Activated T-helper 1 cell treated with anti-CD3 and anti-CD28 coated beads, Interleukin-12 subunit alpha, Interleukin-12 subunit beta, Interleukin-2, Interleukin-4 antibody, amounts not matched to agents 30 ng/mL and 10 ng/mL and 1 ng/mL, durations not matched to agents 14 hours and 24 hours and 36 hours (primary cell): ENCODE data around the gene KL. TPM values are rescaled to one million over a fixed set of nuclear protein-coding genes. Genes with fewer than 3 reads are reported as not detected.

Source experiments
- DNase-seq: peaks from one replicate; pipeline ENCODE4 v3.0.0; 2021; ENCODE audit warnings: low spot score
- H3K27ac Mint-ChIP-seq: one replicate; pipeline ENCODE4 v1.8.0; 2021; ENCODE audit warnings: mild to moderate bottlenecking, mixed read lengths
- H3K27me3 Mint-ChIP-seq: one replicate; pipeline ENCODE4 v1.8.0; 2022; ENCODE audit warnings: mild to moderate bottlenecking, moderate library complexity, mixed read lengths; ENCODE audit not compliant: insufficient read depth
- H3K36me3 Mint-ChIP-seq: one replicate; pipeline ENCODE4 v1.8.0; 2021; ENCODE audit warnings: low read depth, mixed read lengths
- H3K4me1 Mint-ChIP-seq: one replicate; pipeline ENCODE4 v1.8.0; 2021; ENCODE audit warnings: low read depth, mixed read lengths
- H3K4me3 Mint-ChIP-seq: one replicate; pipeline ENCODE4 v1.8.0; 2021; ENCODE audit warnings: mild to moderate bottlenecking, moderate library complexity, mixed read lengths
- H3K9me3 Mint-ChIP-seq: one replicate; pipeline ENCODE4 v1.8.0; 2021; ENCODE audit warnings: mixed read lengths
- intact Hi-C: fragments of 100-400 bp; cut with micrococcal nuclease; formaldehyde crosslinking; loops from one replicate; pipeline ENCODE4 v1.15.1; 2024
- total RNA-seq: library from RNA; stranded (reverse); gene quantifications from 2 replicates; pipeline ENCODE4 v1.2.3, GENCODE V29; 2022

The KL gene
- total RNA-seq, 1 donor from 2014 or later = 0.49 TPM

DNA sequence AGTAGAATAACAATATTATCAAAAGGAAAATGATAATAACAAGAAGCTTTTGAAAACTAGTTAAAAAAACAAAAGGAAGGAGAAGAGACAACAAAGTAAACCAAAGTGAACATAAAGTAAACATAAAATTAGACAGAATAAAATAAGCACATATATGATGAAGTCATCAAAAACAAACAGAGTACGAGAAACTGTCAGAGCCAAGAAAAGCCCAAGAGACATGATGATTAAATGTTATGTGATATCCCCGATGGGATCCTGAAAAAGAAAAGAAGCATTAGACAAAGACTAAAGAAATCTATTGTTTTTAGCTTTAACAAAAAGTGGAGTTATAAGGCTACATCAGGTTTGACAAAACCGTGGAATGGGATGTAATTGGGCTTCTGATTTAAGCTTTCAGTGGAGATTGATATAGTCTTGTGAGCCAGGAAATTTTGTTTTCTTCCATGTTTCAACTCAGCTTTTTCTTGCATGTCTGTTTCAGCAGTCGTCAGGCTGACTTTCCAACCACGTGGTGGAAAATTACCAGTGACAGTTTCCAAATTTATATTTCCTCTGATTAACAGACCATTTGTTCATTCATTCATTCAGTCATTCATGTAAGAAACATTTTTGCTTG lies 64.9 kb downstream of the KL start:
- Mint-ChIP-seq H3K36me3 (no peaks in the 10 kb centered on the region), H3K4me3 (no peak overlapping the region), H3K27me3 (peaks cover 9% of the 10 kb centered on the region), H3K9me3 (no peaks in the 10 kb centered on the region), H3K4me1 (peaks cover 18% of the 10 kb centered on the region), H3K27ac (no peak overlapping the region)
- intact Hi-C loops = loop anchor here (10.0 kb wide), 1 partner anchor 534 kb away; no protein-coding TSS in a partner anchor
- DNase-seq = no peak

DNA sequence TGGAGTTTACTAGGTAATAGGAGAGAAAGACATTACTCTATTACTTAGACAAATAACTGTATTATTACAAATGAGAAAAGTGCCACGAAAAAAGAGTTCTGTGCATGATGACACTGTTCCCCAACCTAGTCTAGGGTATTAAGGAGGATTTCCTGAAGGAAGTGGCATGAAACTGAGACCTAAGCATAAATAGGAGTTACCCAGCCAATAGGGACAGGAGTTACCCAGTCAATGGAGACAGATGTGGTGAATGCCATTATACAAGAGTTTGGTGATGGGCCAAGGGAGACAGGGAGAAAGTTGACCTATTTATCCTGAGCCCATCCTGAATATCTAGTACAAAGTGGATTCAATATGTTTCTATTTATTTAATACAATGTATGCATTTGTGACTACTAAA lies 65.4 kb downstream of the KL start:
- H3K4me3 Mint-ChIP-seq = no peak overlapping the region
- H3K36me3 Mint-ChIP-seq = no peaks in the 10 kb centered on the region
- H3K27me3 Mint-ChIP-seq = peaks cover 9% of the 10 kb centered on the region
- H3K9me3 Mint-ChIP-seq = no peaks in the 10 kb centered on the region
- no peak overlapping the region for H3K27ac Mint-ChIP-seq
- intact Hi-C loops = loop anchor here (10.0 kb wide), 1 partner anchor 533 kb away; no protein-coding TSS in a partner anchor
- DNase-seq = no peak
- H3K4me1 Mint-ChIP-seq = peaks cover 22% of the 10 kb centered on the region

DNA sequence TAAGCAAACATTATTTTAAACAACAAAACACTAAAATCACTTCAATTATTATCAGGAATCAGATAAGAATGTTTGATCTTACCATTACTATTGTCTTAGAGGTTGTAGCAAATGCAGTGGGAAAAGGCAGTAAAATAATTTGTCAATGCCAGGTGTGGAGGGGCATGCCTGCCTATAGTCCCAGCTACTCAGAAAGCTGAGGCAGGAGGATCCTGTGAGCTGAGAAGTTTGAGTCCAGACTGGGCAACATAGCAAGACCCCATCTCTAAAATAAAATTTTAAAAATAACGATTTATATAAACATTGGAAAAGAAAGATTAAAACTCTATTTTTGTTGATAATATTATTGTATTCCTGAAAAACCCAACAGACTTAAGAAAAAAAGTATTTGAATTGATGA lies 66.8 kb downstream of the KL start:
- no peak overlapping the region for H3K27ac Mint-ChIP-seq
- peaks cover 33% of the 10 kb centered on the region for H3K4me1 Mint-ChIP-seq
- H3K36me3 Mint-ChIP-seq = no peaks in the 10 kb centered on the region
- intact Hi-C loops = loop anchor here (10.0 kb wide), 1 partner anchor 532 kb away; no protein-coding TSS in a partner anchor
- peaks cover 9% of the 10 kb centered on the region for H3K27me3 Mint-ChIP-seq
- H3K4me3 Mint-ChIP-seq = no peak overlapping the region
- H3K9me3 Mint-ChIP-seq = no peaks in the 10 kb centered on the region
- DNase-seq = no peak

DNA sequence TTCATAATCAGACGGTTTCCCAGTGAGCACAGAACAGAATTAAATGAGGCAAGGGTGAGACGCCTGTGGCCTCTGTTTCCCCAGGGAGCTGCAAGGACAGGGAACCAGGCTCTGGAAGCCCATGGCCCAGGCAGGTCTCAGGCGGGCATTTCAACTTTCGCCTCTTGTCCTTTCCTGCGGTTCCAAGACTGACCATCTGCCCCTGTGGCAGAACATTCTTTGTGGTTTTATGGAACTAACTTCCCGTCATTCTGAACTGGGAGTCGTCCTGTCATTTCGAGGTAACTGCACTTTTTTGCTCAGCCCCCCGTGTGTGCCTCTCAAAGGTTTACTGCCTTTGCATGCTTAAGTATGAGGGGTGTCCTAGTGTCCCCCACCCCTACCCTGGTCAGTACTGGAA lies 70.9 kb downstream of the KL start:
- no peaks in the 10 kb centered on the region for H3K9me3 Mint-ChIP-seq
- peak overlapping the region; percentile 69 for H3K27ac Mint-ChIP-seq
- H3K36me3 Mint-ChIP-seq = no peaks in the 10 kb centered on the region
- H3K27me3 Mint-ChIP-seq = peaks cover 2% of the 10 kb centered on the region
- no peak overlapping the region for H3K4me3 Mint-ChIP-seq
- peaks cover 20% of the 10 kb centered on the region for H3K4me1 Mint-ChIP-seq
- no peak for DNase-seq
- intact Hi-C loops = loop anchor here (5.0 to 10.0 kb wide), 5 partner anchors 70 to 528 kb away; partner anchors contain the start of genes KL and PDS5B

DNA sequence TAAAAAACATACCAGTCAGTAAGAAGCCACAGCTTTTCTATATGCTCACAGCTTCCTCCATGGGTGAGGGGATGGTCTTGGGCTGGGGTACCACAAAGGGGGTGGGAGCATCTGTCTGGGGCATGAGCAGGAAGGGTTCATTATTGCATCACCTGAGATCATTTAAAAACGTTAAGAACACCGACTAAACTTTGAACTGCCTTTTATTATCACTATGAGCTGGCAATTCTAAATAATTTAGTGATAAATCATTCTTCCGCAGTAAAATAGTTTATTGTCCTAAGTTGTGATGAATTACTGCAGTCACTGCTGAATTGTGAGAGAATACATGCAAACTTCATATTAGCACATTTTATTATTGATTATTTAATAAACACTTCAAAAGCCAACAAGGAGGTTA lies 71.6 kb downstream of the KL start:
- Mint-ChIP-seq H3K27me3 (peaks cover 2% of the 10 kb centered on the region), H3K27ac (no peak overlapping the region), H3K4me1 (peaks cover 20% of the 10 kb centered on the region), H3K4me3 (no peak overlapping the region), H3K9me3 (no peaks in the 10 kb centered on the region), H3K36me3 (no peaks in the 10 kb centered on the region)
- no peak for DNase-seq
- intact Hi-C loops = loop anchor here (5.0 to 10.0 kb wide), 5 partner anchors 70 to 527 kb away; partner anchors contain the start of genes KL and PDS5B

DNA sequence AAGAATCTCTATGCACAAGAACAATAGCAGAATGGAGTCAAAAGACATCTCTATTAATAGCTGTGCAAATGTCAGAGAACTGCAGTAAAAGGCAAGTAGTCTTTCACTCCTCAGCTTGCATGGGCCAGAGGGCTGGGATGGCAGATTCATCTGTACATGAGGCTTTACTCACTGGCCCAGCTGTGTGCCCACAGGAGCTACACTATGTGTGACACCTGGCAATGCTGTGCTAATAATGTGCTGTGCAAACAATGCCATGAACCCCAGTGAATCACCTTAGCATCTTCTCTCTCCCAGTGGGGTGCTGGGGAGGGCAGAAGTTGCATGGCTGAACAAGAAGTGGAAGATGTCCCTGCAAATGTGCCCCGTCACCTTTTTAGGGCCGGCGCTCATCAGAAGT lies 73.1 kb downstream of the KL start:
- no peak for DNase-seq
- H3K36me3 Mint-ChIP-seq = no peaks in the 10 kb centered on the region
- intact Hi-C loops = loop anchor here (5.0 to 10.0 kb wide), 5 partner anchors 72 to 525 kb away; partner anchors contain the start of genes KL and PDS5B

DNA sequence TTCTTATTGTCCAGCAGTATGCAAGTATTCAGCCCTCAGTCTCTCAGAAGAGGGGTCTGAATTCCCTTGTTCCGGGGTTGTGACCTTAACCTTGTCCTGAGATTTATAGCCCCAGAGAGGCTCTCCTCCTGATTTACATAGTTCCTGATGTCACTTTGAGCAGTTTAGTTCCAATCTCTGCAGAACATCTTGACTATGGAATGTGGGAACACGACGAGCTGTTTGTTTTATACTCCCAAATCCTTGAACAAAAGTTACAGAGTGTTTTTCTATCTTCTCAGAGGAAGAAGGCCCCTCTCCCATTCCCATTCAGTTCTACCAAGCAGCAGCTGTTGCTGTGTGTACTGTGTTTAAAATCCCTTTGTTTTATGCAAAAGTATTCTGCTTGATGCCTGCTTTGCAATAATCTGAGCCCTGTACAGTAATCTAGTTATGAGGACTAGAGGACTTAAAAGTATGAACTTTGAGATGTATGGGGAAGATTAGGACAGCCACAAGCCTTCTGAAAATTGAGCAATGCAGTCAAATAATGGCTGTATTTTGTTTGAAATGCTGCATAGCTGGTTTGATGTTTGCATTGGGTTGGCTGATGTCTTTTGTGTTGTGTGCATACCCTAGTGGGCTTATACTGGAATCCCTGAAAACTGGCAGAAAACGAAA lies 74.7 kb downstream of the KL start:
- Mint-ChIP-seq H3K27ac (no peak overlapping the region), H3K4me3 (no peak overlapping the region), H3K27me3 (no peaks in the 10 kb centered on the region), H3K4me1 (peaks cover 17% of the 10 kb centered on the region), H3K9me3 (peaks cover 3% of the 10 kb centered on the region), H3K36me3 (no peaks in the 10 kb centered on the region)
- no peak for DNase-seq
- intact Hi-C loops = no loop called here

More for the DNA sequence above, 73.1 kb downstream of the KL start:
- Mint-ChIP-seq H3K27ac (no peak overlapping the region), H3K4me3 (no peak overlapping the region), H3K9me3 (peaks cover 3% of the 10 kb centered on the region), H3K27me3 (peaks cover 2% of the 10 kb centered on the region), H3K4me1 (peaks cover 20% of the 10 kb centered on the region)

DNA sequence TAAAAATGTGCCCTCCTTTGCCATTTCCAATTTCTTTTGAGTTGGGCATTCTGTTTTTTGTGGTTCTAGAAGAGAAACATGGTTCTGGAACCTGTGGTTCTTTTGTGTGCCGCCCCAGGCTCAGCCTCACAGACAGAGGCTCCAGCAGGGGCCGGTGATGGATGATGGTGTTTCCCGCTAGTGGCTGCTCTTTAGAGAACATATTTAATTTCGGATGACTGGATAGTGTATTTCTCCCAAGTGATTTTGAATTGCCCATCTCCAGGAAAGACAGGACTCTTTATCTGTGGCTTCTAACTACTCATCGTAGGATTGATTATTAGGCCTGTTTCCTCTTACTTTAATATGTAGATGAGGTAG lies 75.2 kb downstream of the KL start:
- Mint-ChIP-seq H3K27me3 (no peaks in the 10 kb centered on the region), H3K4me3 (no peak overlapping the region), H3K27ac (no peak overlapping the region), H3K9me3 (peaks cover 3% of the 10 kb centered on the region), H3K4me1 (peaks cover 14% of the 10 kb centered on the region), H3K36me3 (no peaks in the 10 kb centered on the region)
- DNase-seq = no peak
- intact Hi-C loops = no loop called here

DNA sequence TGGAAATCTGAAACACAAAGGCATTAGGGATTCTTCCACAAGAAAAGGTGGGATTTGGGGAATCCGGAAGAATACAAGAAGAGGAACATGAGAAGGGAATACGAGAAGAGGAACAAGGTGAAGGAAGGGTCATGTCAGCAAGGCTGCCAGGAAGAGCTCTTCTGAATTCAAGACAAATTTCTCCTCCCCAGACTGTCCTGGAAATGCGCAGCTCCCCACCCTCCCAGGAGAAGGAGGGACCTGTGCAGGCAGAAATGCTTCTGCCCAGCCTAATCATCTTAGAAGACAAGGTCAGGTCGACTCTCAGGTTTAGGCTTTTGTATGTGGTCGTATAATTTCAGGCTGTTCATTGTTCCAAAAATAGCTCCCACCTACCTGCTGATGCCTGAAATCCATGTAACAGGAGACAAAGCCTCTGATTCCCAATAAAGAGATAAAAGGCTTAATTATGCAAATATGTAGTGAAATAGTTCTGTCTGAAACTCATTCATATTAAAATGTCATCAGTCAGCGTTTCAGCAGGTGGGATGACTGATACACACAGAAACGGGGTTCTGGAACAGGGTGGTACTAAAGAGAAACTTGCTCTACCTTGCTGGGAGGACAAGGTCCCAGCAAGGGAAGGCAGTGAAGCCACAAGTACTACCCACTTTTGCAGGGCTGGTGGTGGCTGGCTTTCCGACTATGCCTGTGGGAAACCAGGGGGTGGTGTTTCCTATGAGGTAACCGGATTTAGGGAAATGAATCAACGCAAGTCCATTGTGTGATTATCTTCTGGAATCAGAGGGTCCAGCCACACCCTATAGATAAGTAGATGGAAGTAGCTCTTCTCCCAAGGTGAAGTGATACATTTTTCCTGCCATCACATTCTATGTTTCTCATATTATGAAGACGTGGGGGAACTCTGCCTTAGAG lies 76.1 kb downstream of the KL start:
- Mint-ChIP-seq H3K27me3 (no peaks in the 10 kb centered on the region), H3K4me1 (peaks cover 4% of the 10 kb centered on the region), H3K9me3 (peaks cover 8% of the 10 kb centered on the region), H3K36me3 (no peaks in the 10 kb centered on the region), H3K27ac (no peak overlapping the region), H3K4me3 (no peak overlapping the region)
- no peak for DNase-seq
- intact Hi-C loops = no loop called here

DNA sequence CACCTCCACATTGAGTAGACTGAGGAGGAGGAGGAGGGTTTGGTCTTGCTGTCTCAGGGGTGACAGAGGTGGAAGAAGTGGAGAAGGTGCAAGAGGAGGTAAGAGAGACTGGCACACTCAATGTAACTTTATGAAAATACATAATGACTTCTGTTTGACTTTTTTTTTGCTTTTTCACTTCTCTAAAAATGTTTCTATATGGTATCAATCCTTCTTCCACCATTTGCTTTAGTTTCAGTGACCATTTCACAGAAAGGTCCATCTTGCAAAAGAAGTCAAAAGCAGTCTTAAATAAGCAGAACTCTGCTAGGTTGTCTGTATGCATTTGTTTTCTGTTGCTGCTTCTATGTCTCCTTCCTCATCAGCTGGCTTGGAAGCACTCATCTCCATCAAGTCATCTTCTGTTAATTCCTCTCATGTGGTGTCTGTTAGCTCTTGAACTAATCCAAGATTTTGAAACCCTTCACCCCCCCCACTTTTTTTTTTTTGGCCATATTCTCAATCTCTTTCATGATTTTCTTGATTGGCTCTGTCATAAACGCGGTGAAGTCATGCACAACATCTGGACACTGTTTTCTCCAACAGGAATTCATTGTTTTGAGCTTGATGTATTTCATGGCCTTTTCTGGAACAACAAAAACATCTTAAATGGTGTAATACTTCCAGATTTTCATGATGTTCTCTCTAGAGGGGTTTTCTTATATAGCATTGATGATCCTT lies 80.8 kb downstream of the KL start:
- Mint-ChIP-seq H3K27me3 (no peaks in the 10 kb centered on the region), H3K27ac (no peak overlapping the region), H3K9me3 (peaks cover 15% of the 10 kb centered on the region), H3K36me3 (peaks cover 2% of the 10 kb centered on the region), H3K4me3 (no peak overlapping the region), H3K4me1 (no peaks in the 10 kb centered on the region)
- intact Hi-C loops = no loop called here
- DNase-seq = no peak

DNA sequence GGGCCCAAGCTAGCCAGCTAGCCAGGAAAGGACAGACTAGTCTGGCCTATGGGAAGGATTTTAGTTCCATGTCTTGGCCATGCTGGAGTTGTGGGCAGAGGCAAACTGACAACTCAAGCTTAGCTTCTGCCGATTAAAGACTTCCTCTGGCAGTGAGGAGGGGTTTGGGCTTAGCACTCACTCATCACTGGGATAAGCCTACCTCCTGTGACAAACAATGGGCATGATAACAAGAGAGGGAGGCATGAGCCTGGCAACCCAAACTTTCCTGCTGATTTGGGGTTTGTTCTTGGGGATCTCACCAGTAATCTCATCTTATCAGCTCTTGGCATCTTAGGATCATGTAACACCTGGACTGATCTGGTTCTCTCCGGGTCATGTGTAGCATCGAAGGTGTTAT lies 83.6 kb downstream of the KL start:
- Mint-ChIP-seq H3K27me3 (no peaks in the 10 kb centered on the region), H3K36me3 (peaks cover 2% of the 10 kb centered on the region), H3K27ac (no peak overlapping the region), H3K4me3 (no peak overlapping the region), H3K4me1 (no peaks in the 10 kb centered on the region), H3K9me3 (peaks cover 12% of the 10 kb centered on the region)
- DNase-seq = no peak
- intact Hi-C loops = no loop called here

DNA sequence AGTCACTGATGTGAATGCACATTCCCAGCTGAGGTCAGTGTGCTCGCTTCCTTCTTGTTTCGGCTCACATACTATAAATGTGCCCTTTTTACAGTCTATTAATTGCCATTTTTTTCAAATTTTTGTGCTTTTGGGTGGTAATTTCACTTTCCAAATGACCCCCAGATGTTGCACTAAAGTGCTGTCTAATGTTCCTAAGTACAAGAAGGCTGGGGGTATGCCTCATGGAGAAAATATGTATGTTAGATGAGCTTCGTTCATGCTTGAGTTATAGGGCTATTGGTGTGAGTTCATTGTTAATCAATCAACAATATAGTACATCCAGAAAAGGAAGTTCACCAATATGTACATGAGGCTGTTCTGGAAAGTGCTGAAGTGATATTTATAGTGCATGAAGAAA lies 84.7 kb downstream of the KL start:
- intact Hi-C loops = no loop called here
- H3K9me3 Mint-ChIP-seq = peaks cover 12% of the 10 kb centered on the region
- H3K27me3 Mint-ChIP-seq = no peaks in the 10 kb centered on the region
- no peak overlapping the region for H3K27ac Mint-ChIP-seq
- no peak overlapping the region for H3K4me3 Mint-ChIP-seq
- no peaks in the 10 kb centered on the region for H3K4me1 Mint-ChIP-seq
- DNase-seq = no peak
- peaks cover 4% of the 10 kb centered on the region for H3K36me3 Mint-ChIP-seq
